ENCODE results near the gene ATXN1. TPM values are rescaled to one million over a fixed set of nuclear protein-coding genes. Genes with fewer than 3 reads are reported as not detected.

The ATXN1 gene
- total and polyA plus RNA-seq, 2 experiments from 2014 or later, result 4.8 to 9.1 TPM

- no peak for TF ChIP-seq ZNF462 (CRISPR knock-in tag; IDR thresholded peaks at IDR 0.05)
- no peak for TF ChIP-seq NANOG (IDR thresholded peaks at IDR 0.05; ENCODE audit: borderline replicate concordance)
- no peak for TF ChIP-seq ZNF331 (CRISPR knock-in tag; IDR thresholded peaks at IDR 0.05; ENCODE audit: low read depth)
- no peak for TF ChIP-seq JUNB (IDR thresholded peaks at IDR 0.05; ENCODE audit: unreplicated experiment)
Measured at GRCh38 chr6:16783952-16784565, 22.8 kb upstream of the ATXN1 start (continued).

- Mint-ChIP-seq H3K27ac (no peak overlapping the region), H3K36me3 (ENCODE audit: low read depth) (peaks cover 15% of the 10 kb centered on the region), H3K9me3 (peaks cover 14% of the 10 kb centered on the region), H3K4me3 (no peak overlapping the region), H3K4me1 (peaks cover 7% of the 10 kb centered on the region), H3K27me3 (ENCODE audit: insufficient read depth, low read depth, poor library complexity) (peaks cover 3% of the 10 kb centered on the region)
- H3K79me2 ChIP-seq (replicated peaks; ENCODE audit: insufficient read depth), result no peaks in the 10 kb centered on the region
- no peak overlapping the region for H2AFZ ChIP-seq
- no peak overlapping the region for H3K27ac ChIP-seq (ENCODE audit: low read depth)
- H3K4me1 ChIP-seq (ENCODE audit: insufficient read depth), result no peaks in the 10 kb centered on the region; the same call in 1 of the 2 replicates
- H3K36me3 ChIP-seq (ENCODE audit: insufficient read depth), result peaks cover 6% of the 10 kb centered on the region; the same call in 1 of the 2 replicates
- H3K27me3 ChIP-seq (ENCODE audit: insufficient read depth), result no peaks in the 10 kb centered on the region
- no peak overlapping the region for H3K4me3 ChIP-seq
- no peaks in the 10 kb centered on the region for H3F3A ChIP-seq (replicated peaks; ENCODE audit: low read depth)
- ATAC-seq (no peak), DNase-seq (ENCODE audit: low spot score) (no peak)
- peaks cover 21% of the 10 kb centered on the region; the same call in 1 of the 2 replicates for H3K9me2 ChIP-seq (ENCODE audit: insufficient read depth)
- H3K4me2 ChIP-seq, result no peak overlapping the region
- no peaks in the 10 kb centered on the region for H4K20me1 ChIP-seq (replicated peaks; ENCODE audit: insufficient read depth)
- no peak for TF ChIP-seq NANOG (IDR thresholded peaks at IDR 0.05; ENCODE audit: borderline replicate concordance)
- TF ChIP-seq CREB1 (CRISPR knock-in tag; IDR thresholded peaks at IDR 0.05; ENCODE audit: low read depth), result no peak
- no peak for TF ChIP-seq REST (IDR thresholded peaks at IDR 0.05; ENCODE audit: unreplicated experiment)
- no peak for TF ChIP-seq EZH2phosphoT487 (IDR thresholded peaks at IDR 0.05; ENCODE audit: unreplicated experiment)
- no peak for TF ChIP-seq ZNF331 (CRISPR knock-in tag; IDR thresholded peaks at IDR 0.05; ENCODE audit: low read depth)
- TF ChIP-seq POLR2AphosphoS5 (IDR thresholded peaks at IDR 0.05; ENCODE audit: low read depth), result no peak
- TF ChIP-seq ZNF114 (CRISPR knock-in tag; IDR thresholded peaks at IDR 0.05), result no peak
Measured at GRCh38 chr6:16783509-16783908, 22.2 kb upstream of the ATXN1 start.

Data from GM23338 (cell line).